IMR-90 (cell line): Measurements from ENCODE around the gene DCTN2.
"Not testable (repeated sequence)": the region's sequence is repeated elsewhere in the genome, so short reads cannot be mapped to it uniquely, and the experiment has no call there.

Source experiments
- CTCF ChIP-seq: conservative IDR thresholded peaks from 2 replicates; pipeline ENCODE4 v1.5.1; 2012; ENCODE audit warnings: mild to moderate bottlenecking, low read depth, low read length, improper control_type of control experiment
- MAZ ChIP-seq: IDR thresholded peaks from 2 replicates; pipeline ENCODE4 v1.6.1; 2012; ENCODE audit warnings: low read depth, mild to moderate bottlenecking, low read length, improper control_type of control experiment, moderate library complexity, borderline replicate concordance
- MXI1 ChIP-seq: IDR thresholded peaks from 2 replicates; pipeline ENCODE4 v1.6.1; 2012; ENCODE audit warnings: low read depth, mild to moderate bottlenecking, low read length, moderate library complexity, borderline replicate concordance
- POLR2A ChIP-seq: IDR thresholded peaks from 2 replicates; pipeline ENCODE4 v1.6.1; 2012; ENCODE audit warnings: mild to moderate bottlenecking, low read depth, low read length
- RAD21 ChIP-seq: IDR thresholded peaks from 2 replicates; pipeline ENCODE4 v1.6.1; 2012; ENCODE audit warnings: low read length, improper control_type of control experiment
- RCOR1 ChIP-seq: IDR thresholded peaks from 2 replicates; pipeline ENCODE4 v1.6.1; 2012; ENCODE audit warnings: mild to moderate bottlenecking, low read length, improper control_type of control experiment; ENCODE audit not compliant: insufficient replicate concordance
- USF2 ChIP-seq: fragments of 150-350 bp; IDR thresholded peaks from 2 replicates; pipeline ENCODE4 v1.6.1; 2017; ENCODE audit warnings: mild to moderate bottlenecking, antibody characterized with exemption, low read length, low read depth

DNA sequence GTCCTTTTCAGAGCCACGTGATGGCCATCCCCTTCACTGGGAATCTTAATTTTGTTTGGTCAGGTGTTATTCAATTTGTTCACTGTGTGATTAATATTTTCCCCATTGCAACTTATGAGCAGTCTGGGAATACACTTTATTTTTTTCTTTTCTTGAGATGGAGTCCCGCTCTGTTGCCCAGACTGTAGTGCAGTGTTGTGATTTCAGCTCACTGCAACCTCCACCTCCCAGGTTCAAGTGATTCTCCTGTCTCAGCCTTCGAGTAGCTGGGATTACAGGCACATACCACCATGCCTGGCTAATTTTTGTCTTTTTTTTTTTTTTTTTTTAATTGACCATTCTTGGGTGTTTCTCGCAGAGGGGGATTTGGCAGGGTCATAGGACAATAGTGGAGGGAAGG lies 40.5 kb downstream of the DCTN2 start:
- not testable (repeated sequence) for TF ChIP-seq CTCF, POLR2A, RCOR1, MXI1, USF2, MAZ, RAD21
